ENCODE results near the gene PTPRN2. TPM values are rescaled to one million over a fixed set of nuclear protein-coding genes. Genes with fewer than 3 reads are reported as not detected.

The PTPRN2 gene
- total and polyA plus RNA-seq, 3 experiments from 2014 or later = 0.33 to 1.2 (median 0.42) TPM

- H3K27me3 Mint-ChIP-seq = no peaks in the 10 kb centered on the region
- no peaks in the 10 kb centered on the region for H3K4me1 ChIP-seq (ENCODE audit: insufficient read depth, low read length)
- H3K4me3 Mint-ChIP-seq = no peak overlapping the region
- H3K27ac ChIP-seq (ENCODE audit: low read depth, low read length) = no peak overlapping the region
- no peak for DNase-seq
- H3K36me3 ChIP-seq (ENCODE audit: insufficient read depth, low read length) = no peaks in the 10 kb centered on the region
- no peaks in the 10 kb centered on the region for H3K27me3 ChIP-seq (ENCODE audit: insufficient read depth, low read length, poor library complexity, severe bottlenecking)
- H3K36me3 Mint-ChIP-seq = no peaks in the 10 kb centered on the region
- H3K4me3 ChIP-seq (ENCODE audit: low read length) = no peak overlapping the region
- no peaks in the 10 kb centered on the region for H3K9me3 Mint-ChIP-seq
- no peaks in the 10 kb centered on the region for H3K4me1 Mint-ChIP-seq
- H3K27ac Mint-ChIP-seq = no peak overlapping the region
- H3K9me3 ChIP-seq (ENCODE audit: low read length) = no peaks in the 10 kb centered on the region
- POLR2A ChIA-PET = no interaction called here
- CTCF ChIA-PET = no interaction called here
Measured at GRCh38 chr7:158077934-158078910, 509.4 kb downstream of the PTPRN2 start.

GRCh38 chr7:158077151-158077840 is 510.3 kb downstream of the PTPRN2 start:
- DNase-seq = no peak
- Histone ChIP-seq H3K4me3 (ENCODE audit: low read length) (no peak overlapping the region), H3K27ac (ENCODE audit: low read depth, low read length) (no peak overlapping the region), H3K9me3 (ENCODE audit: low read length) (no peaks in the 10 kb centered on the region), H3K4me1 (ENCODE audit: insufficient read depth, low read length) (no peaks in the 10 kb centered on the region), H3K27me3 (ENCODE audit: insufficient read depth, low read length, poor library complexity, severe bottlenecking) (no peaks in the 10 kb centered on the region), H3K36me3 (ENCODE audit: insufficient read depth, low read length) (no peaks in the 10 kb centered on the region)
- Mint-ChIP-seq H3K9me3 (no peaks in the 10 kb centered on the region), H3K4me3 (no peak overlapping the region), H3K36me3 (no peaks in the 10 kb centered on the region), H3K4me1 (no peaks in the 10 kb centered on the region), H3K27me3 (no peaks in the 10 kb centered on the region), H3K27ac (no peak overlapping the region)
- CTCF ChIA-PET = no interaction called here
- POLR2A ChIA-PET = no interaction called here

GRCh38 chr7:158076656-158077055 is 511.0 kb downstream of the PTPRN2 start:
- DNase-seq = no peak
- H3K4me3 Mint-ChIP-seq = no peak overlapping the region
- no peaks in the 10 kb centered on the region for H3K27me3 Mint-ChIP-seq
- no peaks in the 10 kb centered on the region for H3K36me3 Mint-ChIP-seq
- no peaks in the 10 kb centered on the region for H3K4me1 Mint-ChIP-seq
- H3K36me3 ChIP-seq (ENCODE audit: insufficient read depth, low read length) = no peaks in the 10 kb centered on the region
- H3K27ac Mint-ChIP-seq = no peak overlapping the region
- H3K27ac ChIP-seq (ENCODE audit: low read depth, low read length) = no peak overlapping the region
- H3K27me3 ChIP-seq (ENCODE audit: insufficient read depth, low read length, poor library complexity, severe bottlenecking) = no peaks in the 10 kb centered on the region
- no peaks in the 10 kb centered on the region for H3K4me1 ChIP-seq (ENCODE audit: insufficient read depth, low read length)
- H3K9me3 Mint-ChIP-seq = no peaks in the 10 kb centered on the region
- CTCF ChIA-PET = no interaction called here
- POLR2A ChIA-PET = no interaction called here
- H3K4me3 ChIP-seq (ENCODE audit: low read length) = no peak overlapping the region
- H3K9me3 ChIP-seq (ENCODE audit: low read length) = no peaks in the 10 kb centered on the region

- H3K4me3 Mint-ChIP-seq = no peak overlapping the region
- DNase-seq = no peak
- CTCF ChIA-PET = no interaction called here
- Histone ChIP-seq H3K27me3 (ENCODE audit: insufficient read depth, low read length, poor library complexity, severe bottlenecking) (no peaks in the 10 kb centered on the region), H3K36me3 (ENCODE audit: insufficient read depth, low read length) (no peaks in the 10 kb centered on the region), H3K4me3 (ENCODE audit: low read length) (no peak overlapping the region), H3K4me1 (ENCODE audit: insufficient read depth, low read length) (no peaks in the 10 kb centered on the region), H3K9me3 (ENCODE audit: low read length) (no peaks in the 10 kb centered on the region), H3K27ac (ENCODE audit: low read depth, low read length) (no peak overlapping the region)
- no peaks in the 10 kb centered on the region for H3K4me1 Mint-ChIP-seq
- no peaks in the 10 kb centered on the region for H3K9me3 Mint-ChIP-seq
- H3K27ac Mint-ChIP-seq = no peak overlapping the region
- no peaks in the 10 kb centered on the region for H3K27me3 Mint-ChIP-seq
- no peaks in the 10 kb centered on the region for H3K36me3 Mint-ChIP-seq
- POLR2A ChIA-PET = no interaction called here
Measured at GRCh38 chr7:158076215-158076614, 511.4 kb downstream of the PTPRN2 start.

- no peaks in the 10 kb centered on the region for H3K9me3 ChIP-seq (ENCODE audit: low read length)
- POLR2A ChIA-PET = no interaction called here
- H3K4me3 Mint-ChIP-seq = no peak overlapping the region
- no peak for DNase-seq
- no peaks in the 10 kb centered on the region for H3K36me3 Mint-ChIP-seq
- H3K4me1 ChIP-seq (ENCODE audit: insufficient read depth, low read length) = no peaks in the 10 kb centered on the region
- H3K4me1 Mint-ChIP-seq = no peaks in the 10 kb centered on the region
- H3K4me3 ChIP-seq (ENCODE audit: low read length) = no peak overlapping the region
- no peak overlapping the region for H3K27ac Mint-ChIP-seq
- no peaks in the 10 kb centered on the region for H3K36me3 ChIP-seq (ENCODE audit: insufficient read depth, low read length)
- no peaks in the 10 kb centered on the region for H3K27me3 ChIP-seq (ENCODE audit: insufficient read depth, low read length, poor library complexity, severe bottlenecking)
- CTCF ChIA-PET = no interaction called here
- H3K27ac ChIP-seq (ENCODE audit: low read depth, low read length) = no peak overlapping the region
- no peaks in the 10 kb centered on the region for H3K27me3 Mint-ChIP-seq
- no peaks in the 10 kb centered on the region for H3K9me3 Mint-ChIP-seq
Measured at GRCh38 chr7:158075633-158076001, 512.0 kb downstream of the PTPRN2 start.

GRCh38 chr7:158074896-158075632 is 512.6 kb downstream of the PTPRN2 start:
- H3K27ac ChIP-seq (ENCODE audit: low read depth, low read length) = no peak overlapping the region
- H3K36me3 Mint-ChIP-seq = no peaks in the 10 kb centered on the region
- no peak overlapping the region for H3K4me3 Mint-ChIP-seq
- no peak overlapping the region for H3K27ac Mint-ChIP-seq
- ChIA-PET CTCF (no interaction called here), POLR2A (no interaction called here)
- no peaks in the 10 kb centered on the region for H3K27me3 ChIP-seq (ENCODE audit: insufficient read depth, low read length, poor library complexity, severe bottlenecking)
- no peaks in the 10 kb centered on the region for H3K4me1 ChIP-seq (ENCODE audit: insufficient read depth, low read length)
- no peaks in the 10 kb centered on the region for H3K36me3 ChIP-seq (ENCODE audit: insufficient read depth, low read length)
- H3K4me3 ChIP-seq (ENCODE audit: low read length) = no peak overlapping the region
- H3K4me1 Mint-ChIP-seq = no peaks in the 10 kb centered on the region
- H3K9me3 Mint-ChIP-seq = peaks cover 0 to 1% (median 0%) of the 10 kb centered on the region in 5 donors
- no peaks in the 10 kb centered on the region for H3K9me3 ChIP-seq (ENCODE audit: low read length)
- no peaks in the 10 kb centered on the region for H3K27me3 Mint-ChIP-seq
- DNase-seq = no peak

GRCh38 chr7:158073845-158074840 is 513.5 kb downstream of the PTPRN2 start:
- no peaks in the 10 kb centered on the region for H3K9me3 ChIP-seq (ENCODE audit: low read length)
- H3K27me3 ChIP-seq (ENCODE audit: insufficient read depth, low read length, poor library complexity, severe bottlenecking) = no peaks in the 10 kb centered on the region
- Mint-ChIP-seq H3K4me1 (no peaks in the 10 kb centered on the region), H3K27me3 (no peaks in the 10 kb centered on the region), H3K4me3 (no peak overlapping the region), H3K27ac (no peak overlapping the region), H3K9me3 (peaks cover 0 to 7% (median 0%) of the 10 kb centered on the region in 5 donors), H3K36me3 (no peaks in the 10 kb centered on the region)
- DNase-seq = no peak
- CTCF ChIA-PET = no interaction called here
- H3K36me3 ChIP-seq (ENCODE audit: insufficient read depth, low read length) = no peaks in the 10 kb centered on the region
- H3K4me1 ChIP-seq (ENCODE audit: insufficient read depth, low read length) = no peaks in the 10 kb centered on the region
- POLR2A ChIA-PET = no interaction called here
- no peak overlapping the region for H3K27ac ChIP-seq (ENCODE audit: low read depth, low read length)
- no peak overlapping the region for H3K4me3 ChIP-seq (ENCODE audit: low read length)

Measured in CD8-positive, alpha-beta memory T cell (primary cell).